Effector memory CD8-positive, alpha-beta T cell (primary cell): Measurements from ENCODE around the gene FGD1.
A peak's percentile ranks its signal among the peaks of the same experiment; 100 is the strongest.

Source experiments
- ATAC-seq: fragments of 150-1000 bp; cut with Tn5 transposase; replicated peaks from 2 replicates; pipeline ENCODE4 v1.10.0; 2021; ENCODE audit warnings: mild to moderate bottlenecking, moderate library complexity
- DNase-seq, 3 experiments: peaks; one replicate each; pipeline ENCODE4 v3.0.0; 2021
- H3K27ac Mint-ChIP-seq, 2 donors: one replicate each; pipeline ENCODE4 v1.8.0; 2022; ENCODE audit warnings: mild to moderate bottlenecking in 2 of 2, mixed read lengths in 2 of 2, moderate library complexity in 2 of 2
- H3K27me3 Mint-ChIP-seq, 2 donors: one replicate each; pipeline ENCODE4 v1.8.0; 2022; ENCODE audit warnings: mixed read lengths in 2 of 2
- H3K36me3 Mint-ChIP-seq: one replicate; pipeline ENCODE4 v1.8.0; 2022; ENCODE audit warnings: mild to moderate bottlenecking, moderate library complexity, mixed read lengths; ENCODE audit not compliant: insufficient read depth
- H3K4me1 Mint-ChIP-seq, 2 donors: one replicate each; pipeline ENCODE4 v1.8.0; 2022; ENCODE audit warnings: low read depth in 2 of 2, mixed read lengths in 2 of 2
- H3K4me3 Mint-ChIP-seq, 2 donors: one replicate each; pipeline ENCODE4 v1.8.0; 2022; ENCODE audit warnings: mild to moderate bottlenecking in 2 of 2, mixed read lengths in 2 of 2, moderate library complexity in 2 of 2
- H3K9me3 Mint-ChIP-seq, 2 donors: one replicate each; pipeline ENCODE4 v1.8.0; 2022; ENCODE audit warnings: mixed read lengths in 2 of 2

The FGD1 gene

GRCh38 chrX:54444752-54445151 is 51.3 kb downstream of the FGD1 start:
- ATAC-seq = no peak
- H3K4me3 Mint-ChIP-seq = no peak overlapping the region
- no peaks in the 10 kb centered on the region for H3K9me3 Mint-ChIP-seq
- H3K36me3 Mint-ChIP-seq = peaks cover 22% of the 10 kb centered on the region
- no peak for DNase-seq
- H3K4me1 Mint-ChIP-seq = peaks cover 25 to 28% of the 10 kb centered on the region in 2 donors
- H3K27me3 Mint-ChIP-seq = no peaks in the 10 kb centered on the region
- H3K27ac Mint-ChIP-seq = no peak overlapping the region

- ATAC-seq = no peak
Observed at GRCh38 chrX:54442790-54443189, 53.2 kb downstream of the FGD1 start.

GRCh38 chrX:54439960-54440871 is 55.8 kb downstream of the FGD1 start, which contains the start of gene TSR2:
TSS of gene TSR2 (plus strand) at chrX:54440404. CDS start at chrX:54440422, 18 bp downstream.
- Mint-ChIP-seq H3K9me3 (no peaks in the 10 kb centered on the region), H3K27me3 (no peaks in the 10 kb centered on the region), H3K27ac (peak within 1 kb of the TSS; percentile 95 to 98), H3K4me3 (peak within 1 kb of the TSS; percentile 97 to 98), H3K4me1 (peaks cover 25 to 28% of the 10 kb centered on the region in 2 donors), H3K36me3 (peaks cover 13% of the 10 kb centered on the region)
- DNase-seq = peak; percentile 66 to 72 (median 66)
- ATAC-seq = peak; percentile 92

More at GRCh38 chrX:54442790-54443189, 53.2 kb downstream of the FGD1 start:
- Mint-ChIP-seq H3K4me1 (peaks cover 25 to 28% of the 10 kb centered on the region in 2 donors), H3K36me3 (peaks cover 22% of the 10 kb centered on the region), H3K9me3 (no peaks in the 10 kb centered on the region), H3K27ac (no peak overlapping the region), H3K27me3 (no peaks in the 10 kb centered on the region), H3K4me3 (no peak overlapping the region)
- DNase-seq = no peak

- peaks cover 1% of the 10 kb centered on the region for H3K36me3 Mint-ChIP-seq
- ATAC-seq = no peak
- H3K4me3 Mint-ChIP-seq = no peak overlapping the region
- no peak overlapping the region for H3K27ac Mint-ChIP-seq
- H3K4me1 Mint-ChIP-seq = peaks cover under 1% of the 10 kb centered on the region in 2 donors
- no peaks in the 10 kb centered on the region for H3K9me3 Mint-ChIP-seq
- DNase-seq = no peak
- no peaks in the 10 kb centered on the region for H3K27me3 Mint-ChIP-seq
Observed at GRCh38 chrX:54435121-54435520, 60.9 kb downstream of the FGD1 start.

GRCh38 chrX:54430519-54430918 is 65.5 kb downstream of the FGD1 start:
- ATAC-seq = no peak
- no peak for DNase-seq
- no peak overlapping the region for H3K4me3 Mint-ChIP-seq
- no peaks in the 10 kb centered on the region for H3K4me1 Mint-ChIP-seq
- no peaks in the 10 kb centered on the region for H3K36me3 Mint-ChIP-seq
- peaks cover 5 to 15% of the 10 kb centered on the region in 2 donors for H3K27me3 Mint-ChIP-seq
- no peaks in the 10 kb centered on the region for H3K9me3 Mint-ChIP-seq
- no peak overlapping the region for H3K27ac Mint-ChIP-seq

GRCh38 chrX:54427837-54428424 is 68.1 kb downstream of the FGD1 start:
- no peaks in the 10 kb centered on the region for H3K9me3 Mint-ChIP-seq
- no peak for DNase-seq
- no peak overlapping the region for H3K4me3 Mint-ChIP-seq

GRCh38 chrX:54423161-54423888 is 72.7 kb downstream of the FGD1 start:
- Mint-ChIP-seq H3K4me1 (no peaks in the 10 kb centered on the region), H3K9me3 (no peaks in the 10 kb centered on the region), H3K27ac (no peak overlapping the region), H3K4me3 (no peak overlapping the region), H3K27me3 (peaks cover 22 to 36% of the 10 kb centered on the region in 2 donors), H3K36me3 (no peaks in the 10 kb centered on the region)
- DNase-seq (no peak), ATAC-seq (no peak)

More at GRCh38 chrX:54427837-54428424, 68.1 kb downstream of the FGD1 start:
- Mint-ChIP-seq H3K27me3 (peaks cover 5 to 15% of the 10 kb centered on the region in 2 donors), H3K4me1 (no peaks in the 10 kb centered on the region), H3K36me3 (no peaks in the 10 kb centered on the region), H3K27ac (no peak overlapping the region)
- ATAC-seq = no peak

- Mint-ChIP-seq H3K27me3 (peaks cover 23 to 41% of the 10 kb centered on the region in 2 donors), H3K4me3 (no peak overlapping the region), H3K27ac (no peak overlapping the region), H3K4me1 (no peaks in the 10 kb centered on the region), H3K36me3 (no peaks in the 10 kb centered on the region), H3K9me3 (no peaks in the 10 kb centered on the region)
- ATAC-seq = no peak
- DNase-seq = no peak
Observed at GRCh38 chrX:54422168-54422567, 73.9 kb downstream of the FGD1 start.

GRCh38 chrX:54419559-54420302 is 76.3 kb downstream of the FGD1 start:
- Mint-ChIP-seq H3K27me3 (peaks cover 32 to 51% of the 10 kb centered on the region in 2 donors), H3K4me1 (peaks cover 5 to 7% of the 10 kb centered on the region in 2 donors), H3K9me3 (no peaks in the 10 kb centered on the region), H3K27ac (no peak overlapping the region), H3K36me3 (no peaks in the 10 kb centered on the region), H3K4me3 (no peak overlapping the region)
- ATAC-seq (no peak), DNase-seq (no peak)

GRCh38 chrX:54416965-54417364 is 79.1 kb downstream of the FGD1 start:
- H3K27ac Mint-ChIP-seq = no peak overlapping the region
- no peak overlapping the region for H3K4me3 Mint-ChIP-seq
- no peaks in the 10 kb centered on the region for H3K9me3 Mint-ChIP-seq
- DNase-seq = no peak
- no peak for ATAC-seq
- peaks cover 5 to 7% of the 10 kb centered on the region in 2 donors for H3K4me1 Mint-ChIP-seq
- H3K36me3 Mint-ChIP-seq = no peaks in the 10 kb centered on the region
- peaks cover 40 to 60% of the 10 kb centered on the region in 2 donors for H3K27me3 Mint-ChIP-seq

- no peaks in the 10 kb centered on the region for H3K9me3 Mint-ChIP-seq
- H3K4me1 Mint-ChIP-seq = peaks cover 5 to 7% of the 10 kb centered on the region in 2 donors
- peak overlapping the region in 1 of 2 donors; percentile 25 for H3K4me3 Mint-ChIP-seq
Observed at GRCh38 chrX:54415534-54416350, 80.3 kb downstream of the FGD1 start.

GRCh38 chrX:54413753-54414152 is 82.3 kb downstream of the FGD1 start:
- Mint-ChIP-seq H3K27me3 (peaks cover 24 to 37% of the 10 kb centered on the region in 2 donors), H3K4me1 (peaks cover 10 to 14% of the 10 kb centered on the region in 2 donors), H3K9me3 (no peaks in the 10 kb centered on the region), H3K36me3 (no peaks in the 10 kb centered on the region), H3K4me3 (no peak overlapping the region), H3K27ac (no peak overlapping the region)
- ATAC-seq (peak; percentile 18), DNase-seq (no peak)

More at GRCh38 chrX:54415534-54416350, 80.3 kb downstream of the FGD1 start:
- DNase-seq (no peak), ATAC-seq (no peak)
- H3K27ac Mint-ChIP-seq = peak overlapping the region in 1 of 2 donors; percentile 19
- peaks cover 40 to 57% of the 10 kb centered on the region in 2 donors for H3K27me3 Mint-ChIP-seq
- no peaks in the 10 kb centered on the region for H3K36me3 Mint-ChIP-seq
